ENCODE measurements around the gene EBLN1. TPM values are rescaled to one million over a fixed set of nuclear protein-coding genes. Genes with fewer than 3 reads are reported as not detected.

Gene EBLN1
- total RNA-seq, 1 experiment from 2014 or later, result not detected

- BruUV-seq (replicated peaks), result no TSS peak
- no peaks in the 10 kb centered on the region for H3K36me3 Mint-ChIP-seq (ENCODE audit: insufficient read depth, unreplicated experiment)
- POLR2A ChIA-PET, result no interaction called here
- TF ChIP-seq CTCF (IDR thresholded peaks at IDR 0.05; ENCODE audit: insufficient read depth in 1 of 2, low read depth in 1 of 2, low read length in 1 of 2, severe bottlenecking in 1 of 2, unreplicated experiment in 1 of 2), result no peak
- DNase-seq, result no peak
- CTCF ChIA-PET, result no interaction called here
- peaks cover 5% of the 10 kb centered on the region for H3K9me3 Mint-ChIP-seq (ENCODE audit: unreplicated experiment)
- H3K4me3 ChIP-seq (ENCODE audit: low read depth, low read length), result no peak overlapping the region
- peaks cover 6% of the 10 kb centered on the region; the same call in 1 of the 2 replicates for H3K9me3 ChIP-seq
- H3K27ac Mint-ChIP-seq (ENCODE audit: unreplicated experiment), result no peak overlapping the region
- no peak overlapping the region for H3K4me3 Mint-ChIP-seq (ENCODE audit: unreplicated experiment)
- no peaks in the 10 kb centered on the region for H3K4me1 Mint-ChIP-seq (ENCODE audit: low read depth, unreplicated experiment)
- no peaks in the 10 kb centered on the region for H3K36me3 ChIP-seq (ENCODE audit: control insufficient read depth, insufficient read depth, low read length)
- intact Hi-C loops (cut with micrococcal nuclease; ENCODE audit: unreplicated experiment), result no loop called here
- no peaks in the 10 kb centered on the region for H3K4me1 ChIP-seq
- peaks cover 20% of the 10 kb centered on the region for H3K27me3 Mint-ChIP-seq (ENCODE audit: insufficient read depth, unreplicated experiment)
- H3K27me3 ChIP-seq (replicated peaks; ENCODE audit: control insufficient read depth, insufficient read depth, low read length), result 0 out of 2 replicates have a peak, but pooled peaks cover 2% of the 10 kb centered on the region
These were observed 32.2 kb downstream of the EBLN1 start for GRCh38 chr10:22185586-22185985.

GRCh38 chr10:22183771-22184461, 33.9 kb downstream of the EBLN1 start:
- no peak for DNase-seq
- H3K27ac Mint-ChIP-seq (ENCODE audit: unreplicated experiment), result no peak overlapping the region
- no peaks in the 10 kb centered on the region for H3K4me1 Mint-ChIP-seq (ENCODE audit: low read depth, unreplicated experiment)
- no peak overlapping the region for H3K4me3 Mint-ChIP-seq (ENCODE audit: unreplicated experiment)
- BruUV-seq (replicated peaks), result no TSS peak
- ChIA-PET POLR2A (no interaction called here), CTCF (interaction anchor here (0.6 kb wide), 1 partner anchor 11 kb away, joined by 3 read pairs; no protein-coding TSS in a partner anchor)
- H3K4me1 ChIP-seq, result no peaks in the 10 kb centered on the region
- H3K9me3 Mint-ChIP-seq (ENCODE audit: unreplicated experiment), result peaks cover 5% of the 10 kb centered on the region
- H3K36me3 Mint-ChIP-seq (ENCODE audit: insufficient read depth, unreplicated experiment), result no peaks in the 10 kb centered on the region
- 0 out of 2 replicates have a peak, but pooled peaks cover 2% of the 10 kb centered on the region for H3K27me3 ChIP-seq (replicated peaks; ENCODE audit: control insufficient read depth, insufficient read depth, low read length)
- no peaks in the 10 kb centered on the region for H3K36me3 ChIP-seq (ENCODE audit: control insufficient read depth, insufficient read depth, low read length)
- intact Hi-C loops (cut with micrococcal nuclease; ENCODE audit: unreplicated experiment), result no loop called here
- H3K27me3 Mint-ChIP-seq (ENCODE audit: insufficient read depth, unreplicated experiment), result peaks cover 20% of the 10 kb centered on the region
- no peak overlapping the region for H3K4me3 ChIP-seq (ENCODE audit: low read depth, low read length)
- no peak for TF ChIP-seq CTCF (IDR thresholded peaks at IDR 0.05; ENCODE audit: insufficient read depth in 1 of 2, low read depth in 1 of 2, low read length in 1 of 2, severe bottlenecking in 1 of 2, unreplicated experiment in 1 of 2)
- H3K9me3 ChIP-seq, result peaks cover 10% of the 10 kb centered on the region; the same call in 1 of the 2 replicates

GRCh38 chr10:22180724-22181123, 37.1 kb downstream of the EBLN1 start:
- H3K4me3 Mint-ChIP-seq (ENCODE audit: unreplicated experiment), result no peak overlapping the region
- BruUV-seq (replicated peaks), result no TSS peak

More at GRCh38 chr10:22180724-22181123, 37.1 kb downstream of the EBLN1 start:
- ChIA-PET POLR2A (no interaction called here), CTCF (interaction anchor here (0.6 kb wide), 1 partner anchor 63 kb away, joined by 3 read pairs; no protein-coding TSS in a partner anchor)
- H3K9me3 Mint-ChIP-seq (ENCODE audit: unreplicated experiment), result peaks cover 5% of the 10 kb centered on the region
- no peaks in the 10 kb centered on the region for H3K4me1 ChIP-seq
- no peak overlapping the region for H3K27ac Mint-ChIP-seq (ENCODE audit: unreplicated experiment)
- no peaks in the 10 kb centered on the region for H3K36me3 ChIP-seq (ENCODE audit: control insufficient read depth, insufficient read depth, low read length)
- peaks cover 10% of the 10 kb centered on the region; the same call in 1 of the 2 replicates for H3K9me3 ChIP-seq
- no peak overlapping the region for H3K4me3 ChIP-seq (ENCODE audit: low read depth, low read length)
- no peaks in the 10 kb centered on the region for H3K4me1 Mint-ChIP-seq (ENCODE audit: low read depth, unreplicated experiment)
- no peaks in the 10 kb centered on the region for H3K27me3 ChIP-seq (replicated peaks; ENCODE audit: control insufficient read depth, insufficient read depth, low read length)
- DNase-seq, result no peak
- intact Hi-C loops (cut with micrococcal nuclease; ENCODE audit: unreplicated experiment), result no loop called here
- peaks cover 20% of the 10 kb centered on the region for H3K27me3 Mint-ChIP-seq (ENCODE audit: insufficient read depth, unreplicated experiment)
- no peak for TF ChIP-seq CTCF (IDR thresholded peaks at IDR 0.05; ENCODE audit: insufficient read depth in 1 of 2, low read depth in 1 of 2, low read length in 1 of 2, severe bottlenecking in 1 of 2, unreplicated experiment in 1 of 2)
- no peaks in the 10 kb centered on the region for H3K36me3 Mint-ChIP-seq (ENCODE audit: insufficient read depth, unreplicated experiment)

All from Caco-2 (cell line).